HG02852 (cell line): ENCODE data around the gene WASL.
"Not testable (repeated sequence)": the region's sequence is repeated elsewhere in the genome, so short reads cannot be mapped to it uniquely, and the experiment has no call there.

Source experiments
- ATAC-seq: cut with Tn5 transposase; IDR thresholded peaks from one replicate; pipeline ENCODE4 v1.9.1; 2021; ENCODE audit warnings: mild to moderate bottlenecking, moderate library complexity; ENCODE audit not compliant: unreplicated experiment

WASL gene

DNA sequence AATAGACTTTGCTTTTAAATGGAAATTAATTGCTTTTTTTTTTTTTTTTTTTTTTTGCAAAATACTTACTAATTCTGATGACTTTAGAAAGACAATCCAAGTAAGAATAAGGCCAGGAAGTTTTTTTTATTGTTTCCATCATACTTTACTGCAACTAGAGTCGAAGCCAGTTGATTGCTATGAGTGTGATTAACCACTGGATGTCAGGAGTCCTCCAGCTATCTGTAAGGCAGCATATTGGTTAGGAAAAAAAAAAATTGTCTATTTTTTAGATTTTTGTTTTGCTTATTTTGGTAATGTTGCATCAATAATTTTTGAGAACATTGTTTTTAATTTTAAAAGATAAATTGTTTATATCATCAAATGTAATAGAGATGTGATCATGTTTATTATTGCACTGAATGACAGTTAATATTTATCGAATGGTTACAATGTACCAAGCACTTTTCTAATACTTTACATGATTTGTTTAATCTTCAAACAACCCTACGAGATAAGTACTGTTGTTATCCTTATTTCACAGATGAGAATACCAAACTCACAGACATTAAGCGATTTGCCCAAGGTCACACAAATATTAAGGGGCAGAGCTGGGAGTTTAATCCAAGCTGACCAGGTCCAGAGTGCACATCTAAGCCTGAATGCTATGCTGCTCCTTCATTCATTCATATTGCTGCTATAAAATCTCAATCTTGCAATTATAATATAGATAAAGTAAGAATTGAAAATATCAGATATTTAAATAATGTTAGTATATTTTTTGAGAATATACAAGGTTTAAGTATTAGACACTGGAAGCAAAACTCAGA, 113.0 kb downstream of the WASL start:
- peak; percentile 59 for ATAC-seq

DNA sequence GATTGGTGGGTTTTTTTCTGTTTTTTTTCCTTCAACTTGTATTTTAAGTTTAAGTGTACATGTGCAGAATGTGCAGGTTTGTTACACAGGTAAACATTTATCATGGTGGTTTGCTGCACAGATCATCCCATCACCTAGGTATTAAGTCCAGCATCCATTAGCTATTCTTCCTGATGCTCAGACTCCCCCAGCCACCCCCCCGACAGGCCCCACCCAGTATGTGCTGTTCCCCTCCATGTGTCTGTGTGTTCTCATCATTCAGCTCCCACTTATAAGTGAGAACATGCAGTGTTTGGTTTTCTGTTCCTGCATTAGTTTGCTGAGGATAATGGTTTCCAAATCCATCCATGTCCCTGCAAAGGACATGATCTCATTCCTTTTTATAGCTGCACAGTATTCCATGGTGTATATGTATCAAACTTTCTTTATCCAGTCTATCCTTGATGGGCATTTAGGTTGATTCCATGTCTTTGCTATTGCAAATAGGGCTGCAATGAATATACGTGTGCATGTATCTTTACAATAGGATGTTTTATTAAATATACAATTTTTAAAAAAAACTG, 114.7 kb downstream of the WASL start:
- not testable (repeated sequence) for ATAC-seq

DNA sequence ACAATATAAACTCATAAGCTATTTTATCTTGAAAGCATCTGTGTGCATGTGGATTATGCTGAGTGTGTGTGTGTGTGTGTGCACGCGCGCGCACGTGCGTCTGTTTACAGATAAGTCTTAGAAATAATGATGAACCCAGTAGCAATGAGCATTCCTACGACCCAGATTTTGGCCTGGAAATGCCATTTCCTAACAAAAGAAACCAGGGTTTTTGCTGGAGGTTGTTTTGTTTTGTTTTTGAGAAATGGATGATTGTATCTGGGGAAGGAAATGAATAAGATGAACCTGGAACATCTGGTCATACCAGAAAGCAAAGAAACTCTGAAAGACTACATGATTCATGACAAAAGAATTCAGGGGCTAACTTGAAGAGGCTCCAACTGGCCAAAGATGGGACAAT, 115.2 kb downstream of the WASL start:
- ATAC-seq, result no peak

DNA sequence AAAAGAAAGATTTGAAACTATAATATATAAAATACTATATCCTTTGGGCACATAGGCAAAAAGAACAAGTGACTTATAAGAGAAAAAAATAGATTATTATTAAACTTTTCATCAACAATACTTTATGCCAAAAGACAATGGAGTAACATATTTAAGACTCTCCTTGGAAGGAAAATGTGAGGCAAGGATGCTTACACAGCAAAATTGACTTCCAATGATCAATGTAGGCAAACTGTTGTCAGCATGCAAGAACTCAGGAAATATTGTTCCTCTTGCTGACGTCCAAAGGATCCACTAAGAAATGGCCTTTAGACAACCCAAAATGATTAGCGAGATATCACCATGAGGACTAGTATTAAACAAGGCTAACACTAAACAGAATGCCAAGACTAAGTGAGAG, 116.0 kb downstream of the WASL start:
- no peak for ATAC-seq
